ENCODE measurements around the gene PHKA1. TPM values are rescaled to one million over a fixed set of nuclear protein-coding genes. Genes with fewer than 3 reads are reported as not detected.
A peak's percentile ranks its signal among the peaks of the same experiment; 100 is the strongest.
"Not testable (repeated sequence)": the region's sequence is repeated elsewhere in the genome, so short reads cannot be mapped to it uniquely, and the experiment has no call there.

The PHKA1 gene
- total RNA-seq: 1 to 10 TPM in 4 of 6 experiments, under 1 TPM in 2; 0.92 to 2.5 (median 1.7) TPM
- long read RNA-seq: 0 reads

DNA sequence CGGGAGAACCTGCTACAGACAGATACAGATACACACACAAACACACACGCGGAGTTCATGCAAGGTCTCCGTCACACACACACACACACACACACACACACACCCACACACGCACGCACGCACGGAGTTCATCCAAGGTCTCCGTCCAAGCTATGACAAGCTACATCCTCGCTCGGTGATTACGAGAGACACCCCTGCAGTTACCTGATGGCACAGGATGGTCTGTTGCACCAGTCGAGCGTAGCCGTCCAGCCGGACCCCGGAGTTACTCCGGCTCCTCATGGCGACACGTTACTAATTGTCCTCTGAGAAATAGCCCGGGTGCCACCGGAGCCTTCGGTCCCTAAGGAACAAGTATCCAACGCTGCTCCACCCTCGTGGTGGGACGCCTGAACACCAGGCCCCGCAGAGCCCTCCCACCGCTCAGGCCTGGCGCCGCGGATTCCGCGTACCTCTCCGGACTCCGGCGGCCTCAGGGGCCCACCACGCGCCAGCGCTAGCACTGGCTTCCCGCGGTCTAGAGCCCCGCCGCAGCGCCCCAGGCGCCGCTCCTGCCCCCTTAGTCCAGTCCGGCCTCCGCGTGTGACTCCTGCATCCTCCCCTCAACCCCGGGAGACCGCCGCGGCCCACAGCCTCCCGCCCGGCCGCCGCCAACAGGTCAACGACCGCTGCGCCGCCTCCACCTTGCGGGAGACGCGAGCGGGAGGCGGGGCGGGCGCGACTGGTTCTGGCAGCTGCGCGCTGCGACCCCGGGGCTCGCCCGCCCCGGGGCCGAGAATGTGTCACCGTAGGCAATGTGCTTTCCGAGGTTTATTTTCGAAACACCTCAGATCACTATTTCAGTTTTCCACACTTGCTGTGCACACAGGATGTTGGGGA lies at the start of gene PHKA1:
PHKA1 (minus strand) TSS at position 708 of the 879 bp plus-strand sequence; CDS start at position 282, 426 bp downstream.
- DNase-seq (peak; percentile 59 to 67 (median 64)), ATAC-seq (peak; percentile 78 to 87 (median 80))
- H3K36me3 ChIP-seq; intact Hi-C loops (cut with DNase I); H3K4me1 ChIP-seq; H3K27me3 ChIP-seq; H3K9me3 ChIP-seq: not testable (repeated sequence)
- Histone ChIP-seq H3K27ac (peak within 1 kb of the TSS; percentile 29 to 63 (median 45)), H3K4me3 (peak within 1 kb of the TSS; percentile 35 to 54 (median 49))
- WGBS (ENCODE audit: insufficient coverage, low coverage, low lambda C conversion rate, missing lambda C conversion rate): 16% methylated on average over 21 of the region's 80 CpGs

DNA sequence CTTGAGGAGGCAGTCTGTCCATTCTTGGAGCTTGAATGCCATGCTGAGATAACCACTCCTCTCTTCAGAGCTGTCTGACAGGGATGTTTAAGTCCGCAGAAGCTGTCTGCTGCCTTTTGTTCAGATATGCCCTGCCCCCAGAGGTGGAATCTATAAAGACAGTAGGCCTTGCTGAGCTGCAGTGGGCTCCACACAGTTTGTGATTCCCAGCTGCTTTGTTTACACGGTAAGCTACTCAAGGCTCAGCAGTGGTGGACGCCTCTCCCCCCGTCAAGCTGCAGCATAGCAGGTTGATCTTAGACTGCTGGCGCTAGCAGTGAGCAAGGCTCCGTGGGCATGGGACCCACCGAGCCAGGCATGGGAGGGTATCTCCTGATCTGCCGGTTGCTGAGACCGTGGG lies 46.3 kb upstream of the PHKA1 start:
- ATAC-seq; H3K27ac ChIP-seq; H3K4me3 ChIP-seq; H3K4me1 ChIP-seq; H3K27me3 ChIP-seq; H3K9me3 ChIP-seq; H3K36me3 ChIP-seq; DNase-seq; intact Hi-C loops (cut with DNase I): not testable (repeated sequence)
- WGBS (ENCODE audit: insufficient coverage, low coverage, low lambda C conversion rate, missing lambda C conversion rate): no CpG with 5 or more reads among the region's 9 CpGs

DNA sequence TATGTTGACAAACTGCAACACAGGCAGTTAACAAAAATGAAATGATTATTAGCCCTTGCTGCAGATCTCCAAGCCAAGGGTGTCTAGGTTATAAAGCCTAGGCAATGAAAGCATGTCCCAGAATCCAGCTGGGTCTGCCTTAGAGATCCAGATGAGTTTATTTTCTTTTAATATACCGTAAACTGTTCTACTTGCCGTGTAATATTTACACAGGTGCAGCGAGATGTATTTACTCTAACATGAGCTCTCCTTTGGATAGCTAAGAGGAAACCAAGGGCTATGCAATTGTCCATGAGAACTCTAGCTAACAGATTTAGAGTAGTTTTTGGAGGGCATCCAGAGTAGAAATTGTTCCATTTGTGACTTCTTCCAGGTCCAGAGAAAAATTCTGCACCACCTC lies 34.4 kb upstream of the PHKA1 start:
- H3K4me3 ChIP-seq; H3K4me1 ChIP-seq; ATAC-seq; intact Hi-C loops (cut with DNase I); DNase-seq; H3K27me3 ChIP-seq; H3K36me3 ChIP-seq; H3K27ac ChIP-seq; H3K9me3 ChIP-seq: not testable (repeated sequence)
- no CpG with 5 or more reads among the region's 3 CpGs for WGBS (ENCODE audit: insufficient coverage, low coverage, low lambda C conversion rate, missing lambda C conversion rate)

DNA sequence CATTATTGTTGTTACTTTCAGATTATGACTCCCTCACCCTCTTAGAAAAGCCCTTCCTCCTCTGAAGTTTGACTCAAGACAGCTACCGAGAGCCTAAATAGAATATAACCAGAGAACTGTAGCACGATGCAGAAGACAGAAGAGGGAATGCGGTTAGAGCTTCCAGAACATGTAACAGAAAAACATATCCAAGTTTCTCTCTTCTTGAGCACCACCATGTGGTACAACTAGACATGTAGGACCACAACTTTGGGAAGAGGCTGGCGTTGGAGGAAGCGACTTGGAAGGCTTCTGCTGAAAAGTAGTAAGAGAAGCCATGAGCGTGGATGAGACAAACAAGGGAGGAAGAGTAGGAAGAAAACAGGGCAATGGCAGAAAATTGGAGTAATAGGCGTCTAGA lies 31.4 kb upstream of the PHKA1 start:
- ATAC-seq: peak in 2 of 4 donors; percentile 46 to 49

DNA sequence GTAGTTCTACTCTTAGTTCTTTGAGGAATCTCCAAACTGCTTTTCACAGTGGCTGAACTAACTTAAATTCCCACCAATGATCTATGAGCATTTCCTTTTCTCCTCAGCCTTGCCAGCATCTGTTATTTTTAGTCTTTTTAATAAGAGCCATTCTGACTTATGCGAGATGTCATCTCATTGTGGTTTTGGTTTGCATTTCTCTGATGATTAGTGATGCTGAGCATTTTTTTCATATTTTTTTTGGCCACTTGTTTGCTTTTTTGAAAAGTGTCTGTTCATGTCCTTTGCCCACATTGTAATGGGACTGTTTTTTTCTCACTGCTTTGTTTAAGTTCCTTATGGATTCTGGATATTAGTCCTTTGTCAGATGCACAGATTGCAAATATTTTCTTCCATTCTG lies 21.5 kb upstream of the PHKA1 start:
- WGBS (ENCODE audit: insufficient coverage, low coverage, low lambda C conversion rate, missing lambda C conversion rate): 60% methylated on average over 1 of the region's 1 CpG
- Histone ChIP-seq H3K4me3 (no peak overlapping the region), H3K4me1 (no peaks in the 10 kb centered on the region), H3K9me3 (no peaks in the 10 kb centered on the region), H3K36me3 (no peaks in the 10 kb centered on the region), H3K27me3 (peaks cover 0 to 6% of the 10 kb centered on the region in 2 donors), H3K27ac (no peak overlapping the region)
- ATAC-seq (no peak), DNase-seq (no peak)
- no peak for TF ChIP-seq POLR2A (IDR thresholded peaks at IDR 0.05)
- TF ChIP-seq, protein P1, sequence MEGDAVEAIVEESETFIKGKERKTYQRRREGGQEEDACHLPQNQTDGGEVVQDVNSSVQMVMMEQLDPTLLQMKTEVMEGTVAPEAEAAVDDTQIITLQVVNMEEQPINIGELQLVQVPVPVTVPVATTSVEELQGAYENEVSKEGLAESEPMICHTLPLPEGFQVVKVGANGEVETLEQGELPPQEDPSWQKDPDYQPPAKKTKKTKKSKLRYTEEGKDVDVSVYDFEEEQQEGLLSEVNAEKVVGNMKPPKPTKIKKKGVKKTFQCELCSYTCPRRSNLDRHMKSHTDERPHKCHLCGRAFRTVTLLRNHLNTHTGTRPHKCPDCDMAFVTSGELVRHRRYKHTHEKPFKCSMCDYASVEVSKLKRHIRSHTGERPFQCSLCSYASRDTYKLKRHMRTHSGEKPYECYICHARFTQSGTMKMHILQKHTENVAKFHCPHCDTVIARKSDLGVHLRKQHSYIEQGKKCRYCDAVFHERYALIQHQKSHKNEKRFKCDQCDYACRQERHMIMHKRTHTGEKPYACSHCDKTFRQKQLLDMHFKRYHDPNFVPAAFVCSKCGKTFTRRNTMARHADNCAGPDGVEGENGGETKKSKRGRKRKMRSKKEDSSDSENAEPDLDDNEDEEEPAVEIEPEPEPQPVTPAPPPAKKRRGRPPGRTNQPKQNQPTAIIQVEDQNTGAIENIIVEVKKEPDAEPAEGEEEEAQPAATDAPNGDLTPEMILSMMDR (IDR thresholded peaks at IDR 0.05): no peak
- intact Hi-C loops (cut with DNase I): no loop called here

More for the DNA sequence above, 31.4 kb upstream of the PHKA1 start:
- H3K27ac ChIP-seq; H3K9me3 ChIP-seq; H3K4me3 ChIP-seq; H3K4me1 ChIP-seq; H3K27me3 ChIP-seq; intact Hi-C loops (cut with DNase I); H3K36me3 ChIP-seq; DNase-seq: not testable (repeated sequence)
- no CpG with 5 or more reads among the region's 7 CpGs for WGBS (ENCODE audit: insufficient coverage, low coverage, low lambda C conversion rate, missing lambda C conversion rate)

DNA sequence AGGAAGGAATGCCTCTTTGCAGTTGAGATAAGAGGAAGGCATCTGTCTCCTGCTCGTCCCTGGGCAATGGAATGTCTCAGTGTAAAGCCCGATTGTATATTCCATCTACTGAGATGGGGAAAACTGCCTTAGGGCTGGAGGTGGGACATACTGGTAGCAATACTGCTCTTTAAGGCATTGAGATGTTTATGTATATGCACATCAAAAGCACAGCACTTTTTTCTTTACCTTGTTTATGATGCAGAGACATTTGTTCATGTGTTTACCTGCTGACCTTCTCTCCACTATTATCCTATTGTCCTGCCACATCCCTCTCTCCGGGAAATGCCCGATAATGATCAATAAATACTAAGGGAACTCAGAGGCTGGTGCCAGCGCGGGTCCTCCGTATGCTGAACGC lies 19.5 kb upstream of the PHKA1 start:
- H3K27ac ChIP-seq; H3K4me1 ChIP-seq; H3K9me3 ChIP-seq; ATAC-seq; intact Hi-C loops (cut with DNase I); H3K36me3 ChIP-seq; DNase-seq; H3K27me3 ChIP-seq; H3K4me3 ChIP-seq: not testable (repeated sequence)
- 22% methylated on average over 6 of the region's 8 CpGs for WGBS (ENCODE audit: insufficient coverage, low coverage, low lambda C conversion rate, missing lambda C conversion rate)

DNA sequence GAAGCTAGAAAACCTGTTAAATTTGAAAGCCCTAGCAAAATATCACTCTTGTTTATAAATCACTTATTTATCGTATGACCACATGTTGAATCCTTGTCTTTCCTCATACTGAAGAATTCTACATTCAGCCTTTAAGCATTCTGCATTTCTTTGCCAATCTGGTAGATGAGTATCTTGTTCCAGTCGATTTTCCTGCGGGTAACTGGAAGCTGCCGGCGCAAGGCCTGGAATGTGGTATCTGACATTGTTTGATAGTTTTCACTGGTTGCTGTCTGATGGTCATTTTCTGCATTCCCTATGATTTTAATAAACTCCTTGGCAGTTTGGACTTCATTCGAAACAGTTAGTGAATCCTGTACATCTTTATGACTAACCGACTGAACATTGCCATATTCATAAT lies 13.7 kb upstream of the PHKA1 start:
- H3K4me1 ChIP-seq: no peaks in the 10 kb centered on the region
- WGBS (ENCODE audit: insufficient coverage, low coverage, low lambda C conversion rate, missing lambda C conversion rate): 78% methylated on average over 6 of the region's 7 CpGs
- H3K27me3 ChIP-seq: peaks cover 0 to 2% of the 10 kb centered on the region in 2 donors
- no peak overlapping the region for H3K4me3 ChIP-seq
- TF ChIP-seq, protein P1 (IDR thresholded peaks at IDR 0.05): no peak
- TF ChIP-seq POLR2A (IDR thresholded peaks at IDR 0.05): no peak
- no peak for DNase-seq
- intact Hi-C loops (cut with DNase I): no loop called here
- no peak overlapping the region for H3K27ac ChIP-seq
- no peaks in the 10 kb centered on the region for H3K36me3 ChIP-seq
- no peaks in the 10 kb centered on the region for H3K9me3 ChIP-seq
- ATAC-seq: no peak

All from right lobe of liver (tissue), 6 donors.